Dermis microvascular lymphatic vessel endothelial cell (primary cell): Measurements from ENCODE around the gene CIBAR2. TPM values are rescaled to one million over a fixed set of nuclear protein-coding genes. Genes with fewer than 3 reads are reported as not detected.
"Not testable (repeated sequence)": the region's sequence is repeated elsewhere in the genome, so short reads cannot be mapped to it uniquely, and the experiment has no call there.

ENCODE experiments used
- DNase-seq, 2 donors: peaks; one replicate each; pipeline versions ENCODE4 v3.0.0 to v3.0.0-alpha.2; 2010; ENCODE audit warnings: low read depth in 2 of 2
- total RNA-seq: library from RNA; depleted of rRNA; stranded (reverse); fragments of >200 nt; gene quantifications from 2 replicates; pipeline ENCODE4 v1.2.1, GENCODE V29; 2014

The CIBAR2 gene
- total RNA-seq, 1 donor from 2014 or later, result not detected

- DNase-seq, result no peak
Observed at GRCh38 chr16:85128079-85128837, 16.0 kb upstream of the CIBAR2 start.

- DNase-seq, result no peak
Observed at GRCh38 chr16:85127379-85127723, 15.1 kb upstream of the CIBAR2 start.

DNA sequence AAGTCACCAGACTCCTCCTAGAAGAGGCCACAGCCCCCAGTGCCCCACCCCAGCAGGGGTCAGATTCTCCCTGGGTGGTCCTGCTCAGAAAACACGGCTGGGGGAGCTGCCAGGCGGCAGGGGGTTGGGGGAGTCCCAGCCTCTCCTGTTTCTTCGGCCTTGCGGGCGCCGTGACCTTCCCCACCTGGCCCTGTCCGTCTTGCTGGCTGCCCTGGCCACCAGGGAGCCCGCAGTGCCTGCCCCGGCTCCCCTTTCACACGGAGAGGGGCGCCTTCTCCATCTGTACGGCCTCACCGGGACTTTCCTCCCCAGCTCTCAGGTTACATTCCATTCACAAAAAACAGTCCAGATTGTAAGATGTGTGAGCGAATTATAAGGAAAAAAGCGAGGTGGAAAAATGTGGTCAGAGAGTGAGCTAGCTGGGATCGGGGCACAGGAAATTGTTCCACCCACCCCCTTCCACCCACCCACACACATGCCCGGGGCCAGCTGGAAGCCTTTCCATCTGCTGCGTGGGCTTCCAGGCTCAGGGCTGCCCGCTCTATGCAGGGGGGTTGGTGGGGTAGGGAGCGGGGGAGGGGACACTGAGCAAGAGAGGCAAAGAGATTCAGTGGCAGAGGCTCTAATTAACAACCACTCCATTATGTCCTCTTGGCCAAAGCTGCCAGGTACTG is 14.6 kb upstream of the CIBAR2 start:
- peak; percentile 46 to 83 for DNase-seq

GRCh38 chr16:85126394-85126704 is 14.1 kb upstream of the CIBAR2 start:
- no peak for DNase-seq

DNA sequence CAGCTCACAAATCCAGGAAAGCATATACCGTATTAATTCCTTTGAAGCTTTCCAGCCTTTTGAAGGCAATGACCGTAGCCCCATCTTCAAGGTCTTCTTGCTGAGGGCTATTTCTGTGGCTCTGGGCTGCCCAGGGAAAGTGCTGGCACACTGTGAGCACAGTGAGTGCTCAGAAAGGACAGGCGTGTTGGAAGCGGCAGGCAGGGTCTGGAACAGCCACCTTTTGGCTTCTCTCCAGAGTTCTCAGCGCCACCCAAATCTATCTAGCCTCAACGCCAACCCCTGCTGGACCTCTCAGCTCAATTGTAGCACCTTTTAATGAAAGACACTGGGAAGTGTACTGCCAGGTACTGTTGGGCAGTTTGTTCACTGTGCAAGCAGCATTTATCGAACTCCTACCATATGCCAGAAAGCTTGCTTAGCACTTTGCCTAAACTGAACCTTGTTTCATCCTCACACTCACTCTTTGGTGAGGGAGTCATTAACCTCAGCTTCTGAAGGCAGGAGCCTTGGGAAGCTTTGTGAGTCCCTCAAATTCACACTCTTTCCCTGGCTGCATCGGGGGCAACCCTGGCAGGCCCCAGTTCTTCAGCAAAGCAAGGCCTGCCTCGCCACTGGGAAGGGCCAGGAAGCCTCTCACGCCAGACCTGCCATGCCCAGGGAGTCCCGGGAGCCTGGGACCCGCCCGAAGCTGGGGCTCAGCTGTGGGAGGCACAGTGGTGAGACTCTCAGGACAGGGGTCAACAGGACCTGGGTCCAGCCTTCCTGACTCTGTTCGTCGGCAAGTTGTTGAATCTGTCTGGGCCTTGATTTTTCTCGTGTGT is 13.5 kb upstream of the CIBAR2 start:
- no peak for DNase-seq

- DNase-seq, result no peak
Observed at GRCh38 chr16:85124636-85125346, 12.5 kb upstream of the CIBAR2 start.

GRCh38 chr16:85123891-85124635 is 11.8 kb upstream of the CIBAR2 start:
- peak in 1 of 2 donors; percentile 75 for DNase-seq

- not testable (repeated sequence) for DNase-seq
Observed at GRCh38 chr16:85123441-85123840, 11.2 kb upstream of the CIBAR2 start.

DNA sequence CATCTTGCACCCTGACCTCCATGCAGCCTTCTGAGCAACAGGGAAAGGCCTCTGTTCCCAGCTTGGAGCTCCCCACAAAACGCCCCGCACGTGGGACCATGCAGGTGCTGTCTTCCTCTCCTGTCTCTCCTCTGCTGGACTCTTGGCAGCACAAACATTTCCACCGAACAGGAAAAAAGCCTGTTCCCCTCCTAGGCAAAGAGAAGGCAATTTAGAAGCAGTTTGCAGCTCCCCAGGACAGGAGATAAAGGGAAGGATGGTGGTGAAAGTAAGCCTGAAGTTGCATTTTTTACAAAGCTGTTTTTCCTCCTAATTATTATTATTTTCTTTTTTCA is 7.7 kb upstream of the CIBAR2 start:
- DNase-seq, result no peak

DNA sequence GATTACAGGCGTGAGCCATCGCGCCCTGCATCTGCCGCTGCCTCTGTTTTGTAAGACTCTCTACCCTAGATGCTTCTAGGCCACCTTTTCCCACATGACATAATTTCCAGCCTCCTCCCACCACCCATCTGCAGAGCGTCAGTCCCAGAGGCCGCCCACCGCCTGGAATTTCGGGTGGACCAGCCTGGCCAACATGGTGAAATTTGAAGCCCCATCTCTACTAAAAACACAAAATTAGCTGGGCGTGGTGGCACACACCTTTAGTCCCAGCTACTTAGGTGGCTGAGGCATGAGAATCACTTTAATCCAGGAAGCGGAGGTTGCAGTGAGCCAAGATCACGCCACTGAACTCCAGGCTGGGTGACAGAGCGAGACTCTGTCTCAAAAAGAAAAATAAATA is 5.1 kb upstream of the CIBAR2 start:
- no peak for DNase-seq

- peak; percentile 68 to 76 for DNase-seq
Observed at GRCh38 chr16:85114909-85115567, 2.8 kb upstream of the CIBAR2 start.

GRCh38 chr16:85113913-85114312 is 1.6 kb upstream of the CIBAR2 start:
- no peak for DNase-seq

GRCh38 chr16:85113168-85113733 is 979 bp upstream of the CIBAR2 start:
- no peak for DNase-seq

- DNase-seq, result no peak
Observed at GRCh38 chr16:85111184-85111583, 1.1 kb downstream of the CIBAR2 start.

DNA sequence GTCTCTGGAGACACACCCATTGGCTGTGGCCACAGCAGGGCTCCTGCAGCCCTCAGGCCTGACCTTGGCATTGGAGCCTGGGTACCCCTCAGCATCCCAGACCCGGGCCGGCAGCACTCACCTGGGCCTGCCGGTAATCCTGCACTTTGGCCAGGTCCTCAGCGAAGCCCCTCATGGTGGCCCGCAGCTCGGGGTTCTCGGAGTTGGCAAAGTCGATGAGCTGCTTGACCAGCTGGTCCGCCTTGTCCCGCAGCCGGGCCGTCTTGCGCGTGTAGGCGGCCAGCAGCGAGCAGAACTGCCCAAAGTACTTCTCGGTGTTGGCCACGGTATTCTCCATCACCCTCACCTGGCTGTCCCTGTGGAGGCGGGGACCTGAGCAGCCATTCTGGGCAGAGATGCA is 2.2 kb downstream of the CIBAR2 start:
- DNase-seq, result no peak

GRCh38 chr16:85107532-85107931 is 4.7 kb downstream of the CIBAR2 start:
- no peak for DNase-seq

DNA sequence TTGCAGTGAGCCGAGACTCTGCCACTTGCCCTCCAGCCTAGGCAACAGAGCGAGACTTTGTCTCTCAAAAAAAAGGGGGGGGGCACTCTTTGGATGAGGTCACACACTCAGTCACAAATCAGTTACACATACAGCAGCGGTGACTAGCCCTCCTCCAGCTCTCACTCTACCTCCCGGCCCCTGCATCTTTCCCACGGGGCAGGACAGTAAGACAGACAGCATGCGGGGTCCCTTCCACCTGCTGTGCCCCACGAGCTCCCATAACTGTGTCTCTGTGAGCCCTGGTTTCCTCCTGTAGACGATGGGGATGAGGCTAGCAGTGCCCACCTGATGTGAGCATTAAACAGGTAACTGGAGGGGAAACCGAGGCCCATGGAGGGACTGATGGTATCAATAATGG is 5.2 kb downstream of the CIBAR2 start:
- DNase-seq, result no peak

- no peak for DNase-seq
Observed at GRCh38 chr16:85105475-85105874, 6.8 kb downstream of the CIBAR2 start.

DNA sequence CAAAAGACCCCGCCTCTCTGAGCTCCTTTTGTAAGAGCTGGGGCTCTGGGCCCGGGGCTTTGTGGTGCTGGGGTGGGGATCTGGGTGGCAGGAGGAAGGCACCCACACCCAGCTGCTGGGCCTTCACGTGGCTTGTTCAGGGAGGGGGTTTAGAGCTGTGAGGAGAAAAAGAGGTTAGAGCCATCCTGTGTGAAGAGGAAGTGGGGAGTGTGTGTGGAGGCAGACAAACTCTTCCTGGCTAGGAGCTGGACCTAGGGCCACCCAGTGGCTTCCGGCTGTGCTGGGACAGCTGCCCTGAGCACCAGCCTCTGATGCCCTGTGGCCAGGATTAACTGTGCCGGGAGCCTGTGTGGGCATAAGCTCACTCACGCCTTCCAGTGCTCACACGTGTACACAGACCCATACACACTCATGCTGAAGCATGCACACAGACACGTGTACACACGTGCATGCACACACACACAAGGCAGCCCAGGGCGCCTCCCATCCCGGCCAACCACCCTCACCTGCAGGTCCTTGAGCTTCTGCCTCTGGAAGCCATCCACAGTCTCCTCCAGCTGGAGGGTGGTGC is 7.4 kb downstream of the CIBAR2 start:
- DNase-seq, result no peak

- DNase-seq, result no peak
Observed at GRCh38 chr16:85104147-85104546, 8.1 kb downstream of the CIBAR2 start.
